HepG2 (cell line): ENCODE data around the gene OR4A15. TPM values are rescaled to one million over a fixed set of nuclear protein-coding genes. Genes with fewer than 3 reads are reported as not detected.

Experiments used
- ATAC-seq: fragments of 200-7000 bp; cut with Tn5 transposase; 3 replicates; pipeline ENCODE4 v1.9.1; 2020; ENCODE audit warnings: mild to moderate bottlenecking, moderate library complexity
- BruUV-seq: library from RNA; stranded (reverse); fragments of 400-500 nt; replicated peaks from 2 replicates; lab custom pipeline; 2021; lab: Mats Ljungman, UMichigan
- CTCF ChIA-PET: fragments of 300-600 bp; formaldehyde crosslinking; extraction: SDS; loops from one replicate; lab custom pipeline; 2021; ENCODE audit warnings: low total read pairs, inconsistent platforms, low intra/inter-chr PET ratio; lab: Yijun Ruan, JAX
- POLR2A ChIA-PET: fragments of 350-600 bp; sonication (Branson Sonifier 250); formaldehyde crosslinking; loops from one replicate; lab custom pipeline; 2020; ENCODE audit warnings: antibody characterized with exemption, inconsistent platforms; lab: Yijun Ruan, JAX
- DNase-seq: peaks from one replicate; pipeline ENCODE4 v3.0.0-alpha.2; 2015; ENCODE audit warnings: low spot score
- FAIRE-seq: peaks from 3 replicates; lab custom pipeline; 2011; peaks lifted over from hg19 to GRCh38; lab: Jason Lieb, UNC
- H2AFZ ChIP-seq: one replicate; pipeline ENCODE4 v1.6.1; 2011; ENCODE audit warnings: low read length, inconsistent platforms
- H3K27ac ChIP-seq: fragments of 300-600 bp; 3 replicates; pipeline ENCODE4 v1.8.0; 2011; ENCODE audit warnings: mixed run types, mild to moderate bottlenecking, mixed read lengths, low read length, inconsistent platforms; ENCODE audit not compliant: insufficient read depth; ENCODE audit errors: extremely low read length
- H3K27me3 ChIP-seq, 2 experiments: fragments of 200-600 bp in 1 of 2; 2 replicates in 1 of 2; 3 replicates in 1 of 2; pipeline versions ENCODE4 v1.6.0 to v1.8.0; 2011; ENCODE audit warnings: low read length in 2 of 2, mild to moderate bottlenecking in 2 of 2, moderate library complexity in 2 of 2, inconsistent platforms in 1 of 2; ENCODE audit not compliant: insufficient read depth in 2 of 2, control insufficient read depth in 1 of 2
- H3K36me3 ChIP-seq, 2 experiments: fragments of 200-600 bp in 1 of 2; replicated peaks in 1 of 2; 2 replicates in 1 of 2; 3 replicates in 1 of 2; pipeline versions ENCODE4 v1.5.1 to v1.8.0; 2011; ENCODE audit warnings: low read length in 2 of 2, inconsistent platforms in 1 of 2; ENCODE audit not compliant: insufficient read depth in 2 of 2, control insufficient read depth in 1 of 2
- H3K4me1 ChIP-seq: 2 replicates; pipeline ENCODE4 v1.5.1; 2012; ENCODE audit warnings: low read length, inconsistent platforms; ENCODE audit not compliant: insufficient read depth
- H3K4me2 ChIP-seq: 2 replicates; pipeline ENCODE4 v1.6.0; 2011; ENCODE audit warnings: low read depth, low read length, inconsistent platforms
- H3K4me3 ChIP-seq, 3 experiments: fragments of 200-600 bp in 1 of 3; sonication (generic), shearing (Covaris generic) in 1 of 3; replicated peaks in 1 of 3; 2 replicates each; pipeline ENCODE4 v1.5.1; 2011 to 2016; ENCODE audit warnings: low read length in 3 of 3, inconsistent platforms in 2 of 3, low read depth in 2 of 3, mild to moderate bottlenecking in 2 of 3, control low read depth in 1 of 3, mixed read lengths in 1 of 3; ENCODE audit not compliant: insufficient read depth in 1 of 3
- H3K79me2 ChIP-seq: one replicate; pipeline ENCODE4 v1.6.1; 2011; ENCODE audit warnings: low read length, inconsistent platforms; ENCODE audit not compliant: insufficient read depth
- H3K9ac ChIP-seq: 2 replicates; pipeline ENCODE4 v1.6.0; 2011; ENCODE audit warnings: mild to moderate bottlenecking, low read depth, low read length, inconsistent platforms; ENCODE audit not compliant: insufficient read depth
- H3K9me3 ChIP-seq: 2 replicates; pipeline ENCODE4 v1.5.1; 2012; ENCODE audit warnings: mild to moderate bottlenecking, low read length
- H4K20me1 ChIP-seq: 2 replicates; pipeline ENCODE4 v1.6.0; 2011; ENCODE audit warnings: inconsistent platforms, mild to moderate bottlenecking, low read length, moderate library complexity; ENCODE audit not compliant: insufficient read depth
- CENPT ChIP-seq: sonication (generic); formaldehyde crosslinking; IDR thresholded peaks from 2 replicates; pipeline ENCODE4 v1.8.0; 2022; ENCODE audit warnings: low read depth, mild to moderate bottlenecking, moderate library complexity, missing genetic modification reagents
- GPN1 ChIP-seq: sonication (generic); formaldehyde crosslinking; IDR thresholded peaks from 2 replicates; pipeline ENCODE4 v1.5.1; 2020; ENCODE audit warnings: missing genetic modification reagents, borderline replicate concordance
- HDAC2 ChIP-seq: sonication (generic); formaldehyde crosslinking; IDR thresholded peaks from 2 replicates; pipeline ENCODE4 v1.4.0; 2020; ENCODE audit warnings: missing genetic modification reagents
- KAT8 ChIP-seq: IDR thresholded peaks from 2 replicates; pipeline ENCODE4 v1.6.1; 2016; ENCODE audit warnings: missing genetic modification reagents, missing compliant biosample characterization
- NFRKB ChIP-seq: fragments of 450-650 bp; IDR thresholded peaks from 2 replicates; pipeline ENCODE4 v1.6.1; 2017
- SSRP1 ChIP-seq: IDR thresholded peaks from 2 replicates; pipeline ENCODE4 v1.6.1; 2016; ENCODE audit warnings: control low read depth
- TOE1 ChIP-seq: sonication (generic); formaldehyde crosslinking; IDR thresholded peaks from 2 replicates; pipeline ENCODE4 v1.4.0; 2020; ENCODE audit warnings: mild to moderate bottlenecking, missing genetic modification reagents
- ZNF3 ChIP-seq: IDR thresholded peaks from 2 replicates; pipeline ENCODE4 v1.7.0; 2017; ENCODE audit warnings: inconsistent platforms
- ZNF816 ChIP-seq: sonication (generic); formaldehyde crosslinking; IDR thresholded peaks from 2 replicates; pipeline ENCODE4 v1.8.0; 2022; ENCODE audit warnings: missing genetic modification reagents, mild to moderate bottlenecking, borderline replicate concordance
- WGBS: methylation state at CpG from one replicate; pipeline ENCODE4 v1.1.6; 2017; ENCODE audit warnings: low lambda C conversion rate; 5-methylcytosine and 5-hydroxymethylcytosine counted together
- in situ Hi-C: cut with HindIII; loops from 2 replicates; pipeline ENCODE4 v1.10.0; 2017; ENCODE audit warnings: low pct_unique_long_range_greater_than_20kb; ENCODE audit not compliant: extremely low pct_ligation_motif_present
- intact Hi-C: fragments of 100-400 bp; cut with micrococcal nuclease; formaldehyde crosslinking; loops from one replicate; pipeline ENCODE4 v1.10.0; 2022; ENCODE audit not compliant: unreplicated experiment
- polyA plus RNA-seq, 8 experiments: library from polyadenylated mRNA; depleted of rRNA in 3 of 8; stranded (reverse) in 7 of 8; unstranded in 1 of 8; fragments of >200 nt; fragmentation: Illumina TruSeq in 4 of 8; extraction: Trizol in 4 of 8; gene quantifications; 2 replicates each; pipeline versions ENCODE4 v1.2.1 to v1.2.3, GENCODE V29; 2011 to 2016; ENCODE audit warnings: low read depth in 4 of 8, missing spikeins in 1 of 8, mixed read lengths in 1 of 8; ENCODE audit not compliant: insufficient read depth in 1 of 8
- total RNA-seq, 5 experiments: library from RNA; depleted of rRNA; stranded (reverse); fragments of >200 nt; fragmentation: Illumina TruSeq; extraction: Trizol; gene quantifications; 2 replicates each; pipeline ENCODE4 v1.2.3, GENCODE V29; 2016; ENCODE audit warnings: low read depth in 1 of 5
- TF ChIP-seq, protein P1 (sequence below), 2 experiments: IDR thresholded peaks; 2 replicates each; pipeline ENCODE4 v1.6.1; 2011 to 2012; ENCODE audit warnings: low read length in 2 of 2, borderline replicate concordance in 1 of 2, low read depth in 1 of 2, mild to moderate bottlenecking in 1 of 2, moderate library complexity in 1 of 2
- TF ChIP-seq, protein P2 (sequence below): sonication (generic); formaldehyde crosslinking; IDR thresholded peaks from 2 replicates; pipeline ENCODE4 v1.4.0; 2020; ENCODE audit warnings: missing genetic modification reagents

The OR4A15 gene
- total and polyA plus RNA-seq, 2 of the 13 experiments (the other 11 are each of a cell fraction or from before 2014, with no cell fraction given) = not detected

DNA sequence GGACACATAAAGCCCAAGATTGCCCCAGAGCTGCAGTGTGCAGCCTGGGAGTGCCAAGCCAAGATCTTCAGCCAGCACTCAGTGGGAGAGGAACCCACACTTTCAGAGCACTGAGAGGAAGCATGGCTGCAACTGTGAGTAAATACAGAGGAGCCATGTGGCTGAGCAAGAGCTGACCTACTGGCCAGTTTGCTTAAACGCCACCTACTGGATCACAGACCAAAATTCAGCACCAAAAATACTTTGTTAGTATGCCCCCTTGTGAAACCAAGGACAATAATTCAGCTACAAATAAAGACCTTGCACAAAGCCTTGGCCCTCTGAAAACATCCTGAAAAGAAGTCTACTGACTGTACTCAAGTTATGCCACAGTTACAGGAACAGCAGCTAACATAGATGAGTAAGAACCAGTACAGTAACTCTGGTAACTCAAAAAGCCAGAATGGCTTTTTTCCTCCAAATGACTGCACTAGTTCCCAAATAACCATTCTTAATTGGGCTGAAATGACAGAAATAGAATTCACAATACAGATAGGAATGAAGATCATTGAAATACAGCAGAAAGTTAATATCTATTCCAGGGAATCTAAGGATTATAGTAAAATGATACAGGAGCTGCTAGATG, 10.1 kb upstream of the OR4A15 start:
- BruUV-seq = no TSS peak
- Histone ChIP-seq H3K4me1 (no peaks in the 10 kb centered on the region), H3K27ac (no peak overlapping the region), H2AFZ (no peak overlapping the region), H3K79me2 (no peaks in the 10 kb centered on the region), H3K27me3 (no peaks in the 10 kb centered on the region), H4K20me1 (no peaks in the 10 kb centered on the region), H3K36me3 (no peaks in the 10 kb centered on the region), H3K4me3 (no peak overlapping the region)
- in situ Hi-C loops (no loop called here), intact Hi-C loops (no loop called here)
- ChIA-PET POLR2A (no interaction called here), CTCF (no interaction called here)
- FAIRE-seq (no peak), DNase-seq (no peak)
- WGBS = 0% methylated on average over 1 of the region's 1 CpG
- TF ChIP-seq ZNF816 (CRISPR knock-in tag) (no peak), SSRP1 (CRISPR knock-in tag) (no peak), CENPT (no peak), KAT8 (CRISPR knock-in tag) (no peak), ZNF3 (no peak), HDAC2 (CRISPR knock-in tag) (no peak), GPN1 (CRISPR knock-in tag) (no peak), TOE1 (CRISPR knock-in tag) (no peak), NFRKB (no peak)
- TF ChIP-seq, protein P1, sequence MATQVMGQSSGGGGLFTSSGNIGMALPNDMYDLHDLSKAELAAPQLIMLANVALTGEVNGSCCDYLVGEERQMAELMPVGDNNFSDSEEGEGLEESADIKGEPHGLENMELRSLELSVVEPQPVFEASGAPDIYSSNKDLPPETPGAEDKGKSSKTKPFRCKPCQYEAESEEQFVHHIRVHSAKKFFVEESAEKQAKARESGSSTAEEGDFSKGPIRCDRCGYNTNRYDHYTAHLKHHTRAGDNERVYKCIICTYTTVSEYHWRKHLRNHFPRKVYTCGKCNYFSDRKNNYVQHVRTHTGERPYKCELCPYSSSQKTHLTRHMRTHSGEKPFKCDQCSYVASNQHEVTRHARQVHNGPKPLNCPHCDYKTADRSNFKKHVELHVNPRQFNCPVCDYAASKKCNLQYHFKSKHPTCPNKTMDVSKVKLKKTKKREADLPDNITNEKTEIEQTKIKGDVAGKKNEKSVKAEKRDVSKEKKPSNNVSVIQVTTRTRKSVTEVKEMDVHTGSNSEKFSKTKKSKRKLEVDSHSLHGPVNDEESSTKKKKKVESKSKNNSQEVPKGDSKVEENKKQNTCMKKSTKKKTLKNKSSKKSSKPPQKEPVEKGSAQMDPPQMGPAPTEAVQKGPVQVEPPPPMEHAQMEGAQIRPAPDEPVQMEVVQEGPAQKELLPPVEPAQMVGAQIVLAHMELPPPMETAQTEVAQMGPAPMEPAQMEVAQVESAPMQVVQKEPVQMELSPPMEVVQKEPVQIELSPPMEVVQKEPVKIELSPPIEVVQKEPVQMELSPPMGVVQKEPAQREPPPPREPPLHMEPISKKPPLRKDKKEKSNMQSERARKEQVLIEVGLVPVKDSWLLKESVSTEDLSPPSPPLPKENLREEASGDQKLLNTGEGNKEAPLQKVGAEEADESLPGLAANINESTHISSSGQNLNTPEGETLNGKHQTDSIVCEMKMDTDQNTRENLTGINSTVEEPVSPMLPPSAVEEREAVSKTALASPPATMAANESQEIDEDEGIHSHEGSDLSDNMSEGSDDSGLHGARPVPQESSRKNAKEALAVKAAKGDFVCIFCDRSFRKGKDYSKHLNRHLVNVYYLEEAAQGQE (IDR thresholded peaks at IDR 0.05; ENCODE audit: borderline replicate concordance in 1 of 2, low read depth in 1 of 2, low read length in 2 of 2) = no peak
- TF ChIP-seq, protein P2, sequence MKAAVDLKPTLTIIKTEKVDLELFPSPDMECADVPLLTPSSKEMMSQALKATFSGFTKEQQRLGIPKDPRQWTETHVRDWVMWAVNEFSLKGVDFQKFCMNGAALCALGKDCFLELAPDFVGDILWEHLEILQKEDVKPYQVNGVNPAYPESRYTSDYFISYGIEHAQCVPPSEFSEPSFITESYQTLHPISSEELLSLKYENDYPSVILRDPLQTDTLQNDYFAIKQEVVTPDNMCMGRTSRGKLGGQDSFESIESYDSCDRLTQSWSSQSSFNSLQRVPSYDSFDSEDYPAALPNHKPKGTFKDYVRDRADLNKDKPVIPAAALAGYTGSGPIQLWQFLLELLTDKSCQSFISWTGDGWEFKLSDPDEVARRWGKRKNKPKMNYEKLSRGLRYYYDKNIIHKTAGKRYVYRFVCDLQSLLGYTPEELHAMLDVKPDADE (CRISPR knock-in tag) = no peak
- TF ChIP-seq, all 625 proteins: peak for 0
- ATAC-seq = no peak
- Histone ChIP-seq H3K9me3 (peaks cover 98% of the 10 kb centered on the region), H3K4me2 (no peak overlapping the region), H3K9ac (no peak overlapping the region)
